Measurements from ENCODE around the gene MT1A. TPM values are rescaled to one million over a fixed set of nuclear protein-coding genes. Genes with fewer than 3 reads are reported as not detected.

The MT1A gene
- total RNA-seq, 4 donors from 2014 or later = 7.1 to 23.6 (median 16.8) TPM

- peak overlapping the region; percentile 84 to 98 (median 96) for H3K4me3 ChIP-seq (replicated peaks in 1 of 3)
- TF ChIP-seq POLR2A (IDR thresholded peaks at IDR 0.05) (peak in 1 of 2 donors; percentile 17), CTCF (IDR thresholded peaks at IDR 0.05) (no peak)
- intact Hi-C loops (cut with DNase I) = no loop called here
- H3K4me1 ChIP-seq = peaks cover 27 to 31% of the 10 kb centered on the region in 2 donors
- peak; percentile 31 to 47 for DNase-seq
- H3K27ac ChIP-seq = peak overlapping the region; percentile 89 to 94 (median 92)
- H3K9me3 ChIP-seq = no peaks in the 10 kb centered on the region
- H3K27me3 ChIP-seq = no peaks in the 10 kb centered on the region
- peaks cover 0 to 13% of the 10 kb centered on the region in 2 donors for H3K36me3 ChIP-seq
- 50 to 64% methylated on average over 5 of the region's 5 CpGs for WGBS, 2 donors
These were observed 45.1 kb downstream of the MT1A start for GRCh38 chr16:56683424-56684172.

- Histone ChIP-seq H3K27me3 (no peaks in the 10 kb centered on the region), H3K36me3 (peaks cover 0 to 13% of the 10 kb centered on the region in 2 donors), H3K9me3 (no peaks in the 10 kb centered on the region), H3K4me3 (replicated peaks in 1 of 3) (peak overlapping the region in 2 of 3 donors; percentile 16 to 84), H3K4me1 (peaks cover 27 to 31% of the 10 kb centered on the region in 2 donors), H3K27ac (peak overlapping the region; percentile 89 to 94 (median 92))
- TF ChIP-seq POLR2A (IDR thresholded peaks at IDR 0.05) = no peak
- no peak for TF ChIP-seq CTCF (IDR thresholded peaks at IDR 0.05)
- 48 to 51% methylated on average over 4 of the region's 4 CpGs for WGBS, 2 donors
- peak; percentile 26 to 48 for DNase-seq
- intact Hi-C loops (cut with DNase I) = no loop called here
These were observed 45.9 kb downstream of the MT1A start for GRCh38 chr16:56684256-56684925.

GRCh38 chr16:56684926-56685590 is 46.6 kb downstream of the MT1A start:
- Histone ChIP-seq H3K27ac (peak overlapping the region; percentile 89 to 94 (median 92)), H3K36me3 (peaks cover 0 to 13% of the 10 kb centered on the region in 2 donors), H3K9me3 (no peaks in the 10 kb centered on the region), H3K4me1 (peaks cover 27 to 31% of the 10 kb centered on the region in 2 donors), H3K27me3 (no peaks in the 10 kb centered on the region), H3K4me3 (replicated peaks in 1 of 3) (peak overlapping the region in 1 of 3 donors; percentile 84)
- intact Hi-C loops (cut with DNase I) = loop anchor here (5.0 kb wide), 1 partner anchor 78 kb away; the partner anchor contains the start of gene MT2A
- TF ChIP-seq CTCF (IDR thresholded peaks at IDR 0.05) = no peak
- TF ChIP-seq POLR2A (IDR thresholded peaks at IDR 0.05) = peak in 1 of 2 donors; percentile 71
- DNase-seq = peak; percentile 64 to 72
- whole genome bisulfite sequencing, 2 donors = 60 to 71% methylated on average over 2 to 4 of the region's 4 CpGs

GRCh38 chr16:56686758-56687157 is 48.3 kb downstream of the MT1A start:
- intact Hi-C loops (cut with DNase I) = loop anchor here (5.0 kb wide), 1 partner anchor 79 kb away; the partner anchor contains the start of gene MT2A
- WGBS, 2 donors = 91 to 96% methylated on average over 7 of the region's 7 CpGs
- peaks cover 21 to 30% of the 10 kb centered on the region in 2 donors for H3K4me1 ChIP-seq

More at GRCh38 chr16:56686758-56687157, 48.3 kb downstream of the MT1A start:
- Histone ChIP-seq H3K4me3 (replicated peaks in 1 of 3) (no peak overlapping the region), H3K27me3 (no peaks in the 10 kb centered on the region), H3K9me3 (no peaks in the 10 kb centered on the region), H3K27ac (no peak overlapping the region), H3K36me3 (peaks cover 0 to 13% of the 10 kb centered on the region in 2 donors)
- TF ChIP-seq CTCF (IDR thresholded peaks at IDR 0.05) (no peak), POLR2A (IDR thresholded peaks at IDR 0.05) (no peak)
- no peak for DNase-seq

Measured in thyroid gland (tissue), 4 donors.